ENCODE data around the gene THTPA.

Gene THTPA

GRCh38 chr14:23559010-23559925 is 3.2 kb downstream of the THTPA start:
- TF ChIP-seq, protein P1, sequence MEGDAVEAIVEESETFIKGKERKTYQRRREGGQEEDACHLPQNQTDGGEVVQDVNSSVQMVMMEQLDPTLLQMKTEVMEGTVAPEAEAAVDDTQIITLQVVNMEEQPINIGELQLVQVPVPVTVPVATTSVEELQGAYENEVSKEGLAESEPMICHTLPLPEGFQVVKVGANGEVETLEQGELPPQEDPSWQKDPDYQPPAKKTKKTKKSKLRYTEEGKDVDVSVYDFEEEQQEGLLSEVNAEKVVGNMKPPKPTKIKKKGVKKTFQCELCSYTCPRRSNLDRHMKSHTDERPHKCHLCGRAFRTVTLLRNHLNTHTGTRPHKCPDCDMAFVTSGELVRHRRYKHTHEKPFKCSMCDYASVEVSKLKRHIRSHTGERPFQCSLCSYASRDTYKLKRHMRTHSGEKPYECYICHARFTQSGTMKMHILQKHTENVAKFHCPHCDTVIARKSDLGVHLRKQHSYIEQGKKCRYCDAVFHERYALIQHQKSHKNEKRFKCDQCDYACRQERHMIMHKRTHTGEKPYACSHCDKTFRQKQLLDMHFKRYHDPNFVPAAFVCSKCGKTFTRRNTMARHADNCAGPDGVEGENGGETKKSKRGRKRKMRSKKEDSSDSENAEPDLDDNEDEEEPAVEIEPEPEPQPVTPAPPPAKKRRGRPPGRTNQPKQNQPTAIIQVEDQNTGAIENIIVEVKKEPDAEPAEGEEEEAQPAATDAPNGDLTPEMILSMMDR (IDR thresholded peaks at IDR 0.05; ENCODE audit: control insufficient read depth, insufficient read depth, low read depth, low read length, missing control alignments), result peak; percentile 92
- H3K4me3 ChIP-seq (ENCODE audit: control insufficient read depth, low read depth, low read length), result no peak overlapping the region
- DNase-seq (ENCODE audit: low read depth), result no peak

GRCh38 chr14:23559926-23560520 is 4.0 kb downstream of the THTPA start:
- TF ChIP-seq, protein P1 (IDR thresholded peaks at IDR 0.05; ENCODE audit: control insufficient read depth, insufficient read depth, low read depth, low read length, missing control alignments), result no peak
- no peak overlapping the region for H3K4me3 ChIP-seq (ENCODE audit: control insufficient read depth, low read depth, low read length)
- no peak for DNase-seq (ENCODE audit: low read depth)

DNA sequence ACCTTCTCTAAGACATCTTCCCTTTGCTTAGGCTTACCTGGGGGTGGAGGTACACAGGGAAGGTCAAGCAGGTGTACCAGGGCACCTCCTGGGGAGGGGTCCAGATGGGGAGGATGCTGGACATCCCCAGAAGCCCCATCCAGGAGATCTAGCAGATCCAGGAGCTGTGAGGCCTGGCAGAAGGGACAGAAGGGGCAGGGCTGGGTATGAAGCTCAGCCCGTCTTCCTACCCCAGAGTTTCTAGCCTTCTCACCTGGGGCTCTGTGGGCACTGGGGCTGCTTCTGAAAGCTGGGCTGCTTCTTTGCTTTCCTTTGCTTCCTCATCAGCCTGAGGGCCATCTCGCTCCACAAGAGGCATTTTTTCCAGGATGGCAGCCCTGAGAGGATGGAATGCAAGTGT is 5.2 kb downstream of the THTPA start:
- DNase-seq (ENCODE audit: low read depth), result no peak
- H3K4me3 ChIP-seq (ENCODE audit: control insufficient read depth, low read depth, low read length), result no peak overlapping the region
- TF ChIP-seq, protein P1 (IDR thresholded peaks at IDR 0.05; ENCODE audit: control insufficient read depth, insufficient read depth, low read depth, low read length, missing control alignments), result no peak

DNA sequence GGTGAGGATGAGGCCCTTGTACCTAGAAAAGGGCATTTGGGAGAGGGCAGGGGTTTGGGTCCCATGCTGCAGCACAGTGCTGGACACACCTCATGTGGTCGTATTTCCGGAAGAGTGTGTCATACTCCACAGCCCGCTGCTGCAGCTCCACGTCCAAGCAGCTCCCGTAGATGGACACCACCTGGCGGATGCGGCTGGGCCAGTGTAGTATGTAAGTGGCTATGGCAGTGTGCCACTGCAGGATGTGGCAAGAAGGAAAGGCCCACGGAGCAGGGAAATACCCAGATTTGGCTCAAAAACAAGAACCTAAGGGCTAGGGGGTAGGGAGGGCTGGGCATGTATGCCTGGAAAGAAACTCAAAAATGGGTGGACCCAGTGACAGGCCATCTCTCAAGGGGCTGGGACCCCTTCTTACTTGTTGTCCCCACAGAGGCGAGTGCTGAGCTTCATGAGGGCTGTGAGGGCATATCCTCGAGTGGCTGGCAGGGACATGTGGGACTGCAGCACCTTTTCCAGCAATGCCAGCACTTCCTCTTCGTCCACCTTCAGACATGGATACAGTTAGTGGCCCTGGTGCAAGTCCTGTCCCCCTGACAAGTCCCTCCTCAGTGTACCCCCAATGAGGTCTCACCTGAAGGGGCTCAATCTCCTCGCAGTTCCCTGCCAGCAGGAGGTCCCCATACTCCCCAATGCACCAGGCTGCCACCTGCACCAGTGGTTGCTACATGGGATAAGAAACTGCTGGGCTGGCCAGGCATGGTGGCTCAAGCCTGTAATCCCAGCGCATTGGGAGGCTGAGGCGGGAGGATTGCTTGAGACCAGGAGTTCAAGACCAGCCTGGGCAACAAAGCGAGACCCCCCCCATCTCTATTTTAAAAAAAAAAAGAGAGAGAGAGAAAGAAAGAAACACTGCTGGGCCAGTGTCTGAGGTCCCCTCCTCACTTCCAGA is 6.1 kb downstream of the THTPA start:
- H3K4me3 ChIP-seq (ENCODE audit: control insufficient read depth, low read depth, low read length), result no peak overlapping the region
- no peak for DNase-seq (ENCODE audit: low read depth)
- TF ChIP-seq, protein P1 (IDR thresholded peaks at IDR 0.05; ENCODE audit: control insufficient read depth, insufficient read depth, low read depth, low read length, missing control alignments), result no peak

- TF ChIP-seq, protein P1 (IDR thresholded peaks at IDR 0.05; ENCODE audit: control insufficient read depth, insufficient read depth, low read depth, low read length, missing control alignments), result peak; percentile 93
- DNase-seq (ENCODE audit: low read depth), result no peak
- no peak overlapping the region for H3K4me3 ChIP-seq (ENCODE audit: control insufficient read depth, low read depth, low read length)
Observed at GRCh38 chr14:23562822-23563472, 6.9 kb downstream of the THTPA start.
